Lower leg skin (tissue), 3 donors: ENCODE measurements around the gene DOCK10.

Source experiments
- CTCF ChIP-seq, 3 donors: fragments of 450-650 bp; IDR thresholded peaks; one replicate each; pipeline ENCODE4 v1.5.1; 2016; ENCODE audit warnings: antibody characterized with exemption in 3 of 3, mild to moderate bottlenecking in 3 of 3, moderate library complexity in 2 of 3
- POLR2A ChIP-seq, 2 donors: fragments of 450-650 bp; IDR thresholded peaks; one replicate each; pipeline ENCODE4 v1.6.1; 2016 to 2017; ENCODE audit warnings: antibody characterized with exemption in 2 of 2, mild to moderate bottlenecking in 1 of 2, moderate library complexity in 1 of 2

GRCh38 chr2:225064362-225064761, 22.1 kb upstream of the DOCK10 start:
- TF ChIP-seq CTCF (IDR thresholded peaks at IDR 0.05): no peak
- TF ChIP-seq POLR2A (IDR thresholded peaks at IDR 0.05): no peak
